ENCODE data around the gene C1orf50.

Gene C1orf50

GRCh38 chr1:42738678-42739226, 28.3 kb upstream of the C1orf50 start:
- H2AFZ ChIP-seq (ENCODE audit: low read depth): no peak overlapping the region
- no peak overlapping the region for H3K9ac ChIP-seq
- no peaks in the 10 kb centered on the region for H3K27me3 ChIP-seq (ENCODE audit: insufficient read depth, low read depth)
- H3K79me2 ChIP-seq (ENCODE audit: insufficient read depth, low read depth): no peaks in the 10 kb centered on the region
- H3K36me3 ChIP-seq (ENCODE audit: insufficient read depth): no peaks in the 10 kb centered on the region
- H3K4me1 ChIP-seq (ENCODE audit: low read depth, poor library complexity, severe bottlenecking): peaks cover 3% of the 10 kb centered on the region
- H3K4me2 ChIP-seq: no peak overlapping the region
- no peak for TF ChIP-seq CTCF (conservative IDR thresholded peaks at IDR 0.05; ENCODE audit: low read depth, low read length)
- H3K4me3 ChIP-seq (IDR thresholded peaks at IDR 0.05; ENCODE audit: insufficient read depth, low read depth, low read length): no peak overlapping the region
- H3K27ac ChIP-seq: no peak overlapping the region
- no peaks in the 10 kb centered on the region for H4K20me1 ChIP-seq (ENCODE audit: insufficient read depth)

- Histone ChIP-seq H3K27ac (no peak within 1 kb of the TSS), H3K4me1 (ENCODE audit: low read depth, poor library complexity, severe bottlenecking) (peaks cover 3% of the 10 kb centered on the region), H2AFZ (ENCODE audit: low read depth) (no peak within 1 kb of the TSS), H3K27me3 (ENCODE audit: insufficient read depth, low read depth) (no peaks in the 10 kb centered on the region), H3K4me3 (IDR thresholded peaks at IDR 0.05; ENCODE audit: insufficient read depth, low read depth, low read length) (no peak within 1 kb of the TSS), H3K36me3 (ENCODE audit: insufficient read depth) (no peaks in the 10 kb centered on the region), H3K4me2 (no peak within 1 kb of the TSS), H4K20me1 (ENCODE audit: insufficient read depth) (no peaks in the 10 kb centered on the region), H3K79me2 (ENCODE audit: insufficient read depth, low read depth) (no peaks in the 10 kb centered on the region), H3K9ac (no peak within 1 kb of the TSS)
- no peak for TF ChIP-seq CTCF (conservative IDR thresholded peaks at IDR 0.05; ENCODE audit: low read depth, low read length)
Observed at GRCh38 chr1:42739753-42740700, 27.0 kb upstream of the C1orf50 start, which contains the start of gene CLDN19. Gene CLDN19 (minus strand): TSS chr1:42740236. CDS start chr1:42740063, 173 bp downstream.

GRCh38 chr1:42740851-42741580, 26.0 kb upstream of the C1orf50 start:
- Histone ChIP-seq H3K79me2 (ENCODE audit: insufficient read depth, low read depth) (no peaks in the 10 kb centered on the region), H3K27ac (no peak overlapping the region), H3K27me3 (ENCODE audit: insufficient read depth, low read depth) (no peaks in the 10 kb centered on the region), H3K9ac (no peak overlapping the region), H4K20me1 (ENCODE audit: insufficient read depth) (no peaks in the 10 kb centered on the region), H3K4me1 (ENCODE audit: low read depth, poor library complexity, severe bottlenecking) (peaks cover 3% of the 10 kb centered on the region), H2AFZ (ENCODE audit: low read depth) (no peak overlapping the region), H3K36me3 (ENCODE audit: insufficient read depth) (no peaks in the 10 kb centered on the region), H3K4me3 (IDR thresholded peaks at IDR 0.05; ENCODE audit: insufficient read depth, low read depth, low read length) (no peak overlapping the region), H3K4me2 (no peak overlapping the region)
- TF ChIP-seq CTCF (conservative IDR thresholded peaks at IDR 0.05; ENCODE audit: low read depth, low read length): no peak

- Histone ChIP-seq H3K4me3 (IDR thresholded peaks at IDR 0.05; ENCODE audit: insufficient read depth, low read depth, low read length) (no peak overlapping the region), H3K4me2 (no peak overlapping the region), H3K36me3 (ENCODE audit: insufficient read depth) (no peaks in the 10 kb centered on the region), H4K20me1 (ENCODE audit: insufficient read depth) (no peaks in the 10 kb centered on the region), H3K4me1 (ENCODE audit: low read depth, poor library complexity, severe bottlenecking) (peaks cover 3% of the 10 kb centered on the region), H3K27ac (no peak overlapping the region), H3K9ac (no peak overlapping the region), H3K79me2 (ENCODE audit: insufficient read depth, low read depth) (no peaks in the 10 kb centered on the region), H2AFZ (ENCODE audit: low read depth) (no peak overlapping the region), H3K27me3 (ENCODE audit: insufficient read depth, low read depth) (no peaks in the 10 kb centered on the region)
- TF ChIP-seq CTCF (conservative IDR thresholded peaks at IDR 0.05; ENCODE audit: low read depth, low read length): no peak
Observed at GRCh38 chr1:42741706-42742105, 25.3 kb upstream of the C1orf50 start.

All from KMS-11 (cell line).